ENCODE results near the gene DMXL2. TPM values are rescaled to one million over a fixed set of nuclear protein-coding genes. Genes with fewer than 3 reads are reported as not detected.

Gene DMXL2
- total RNA-seq, 1 donor from 2014 or later = 8.6 TPM

DNA sequence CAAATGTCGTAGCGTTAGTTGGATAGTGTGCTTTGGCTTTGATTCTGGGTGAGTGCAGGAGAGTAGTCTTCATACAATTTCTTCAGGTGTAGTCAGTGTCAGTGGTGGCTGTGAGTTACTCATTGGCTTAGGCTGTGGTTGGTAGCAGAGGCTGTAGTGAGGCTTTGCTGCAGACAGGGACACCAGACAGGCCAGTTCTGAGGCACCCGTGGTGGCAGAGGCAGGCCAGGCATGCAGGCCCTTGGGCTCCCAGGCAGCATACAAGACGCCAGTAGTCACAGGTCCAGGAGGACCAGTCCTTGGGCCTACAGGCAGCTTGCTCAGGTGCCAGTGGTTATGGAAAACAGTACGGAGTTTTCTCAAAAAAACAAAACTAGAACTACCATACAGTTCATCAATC, 61.3 kb downstream of the DMXL2 start:
- H3K4me3 ChIP-seq = no peak overlapping the region
- no peaks in the 10 kb centered on the region for H3K4me1 ChIP-seq
- H3K27ac ChIP-seq = no peak overlapping the region
- no peaks in the 10 kb centered on the region for H3K9me3 ChIP-seq
- H3K36me3 ChIP-seq = no peaks in the 10 kb centered on the region
- intact Hi-C loops (cut with DNase I) = no loop called here
- no peaks in the 10 kb centered on the region for H3K27me3 ChIP-seq
- TF ChIP-seq, protein P1, sequence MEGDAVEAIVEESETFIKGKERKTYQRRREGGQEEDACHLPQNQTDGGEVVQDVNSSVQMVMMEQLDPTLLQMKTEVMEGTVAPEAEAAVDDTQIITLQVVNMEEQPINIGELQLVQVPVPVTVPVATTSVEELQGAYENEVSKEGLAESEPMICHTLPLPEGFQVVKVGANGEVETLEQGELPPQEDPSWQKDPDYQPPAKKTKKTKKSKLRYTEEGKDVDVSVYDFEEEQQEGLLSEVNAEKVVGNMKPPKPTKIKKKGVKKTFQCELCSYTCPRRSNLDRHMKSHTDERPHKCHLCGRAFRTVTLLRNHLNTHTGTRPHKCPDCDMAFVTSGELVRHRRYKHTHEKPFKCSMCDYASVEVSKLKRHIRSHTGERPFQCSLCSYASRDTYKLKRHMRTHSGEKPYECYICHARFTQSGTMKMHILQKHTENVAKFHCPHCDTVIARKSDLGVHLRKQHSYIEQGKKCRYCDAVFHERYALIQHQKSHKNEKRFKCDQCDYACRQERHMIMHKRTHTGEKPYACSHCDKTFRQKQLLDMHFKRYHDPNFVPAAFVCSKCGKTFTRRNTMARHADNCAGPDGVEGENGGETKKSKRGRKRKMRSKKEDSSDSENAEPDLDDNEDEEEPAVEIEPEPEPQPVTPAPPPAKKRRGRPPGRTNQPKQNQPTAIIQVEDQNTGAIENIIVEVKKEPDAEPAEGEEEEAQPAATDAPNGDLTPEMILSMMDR (IDR thresholded peaks at IDR 0.05) = no peak
- no peak for DNase-seq (ENCODE audit: low spot score in 2 of 2)

DNA sequence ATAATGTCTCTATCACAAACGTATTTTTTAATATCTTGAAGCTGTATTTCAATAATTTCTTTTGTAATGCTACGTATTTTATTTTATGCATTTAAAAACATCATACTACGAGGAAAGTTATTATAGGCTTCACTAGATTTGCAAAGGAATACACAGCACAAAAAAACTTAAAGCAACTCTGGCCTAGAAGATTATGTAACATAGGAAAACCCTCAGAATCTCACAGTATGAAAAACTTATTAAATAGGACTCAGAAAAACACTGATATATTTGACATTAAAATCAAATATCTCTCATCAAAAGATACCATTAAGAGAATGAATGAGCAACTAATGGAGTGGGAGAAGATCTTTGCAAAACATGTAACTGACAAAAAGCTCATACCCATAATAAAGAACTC, 63.7 kb downstream of the DMXL2 start:
- Histone ChIP-seq H3K27me3 (no peaks in the 10 kb centered on the region), H3K4me3 (no peak overlapping the region), H3K36me3 (no peaks in the 10 kb centered on the region), H3K4me1 (no peaks in the 10 kb centered on the region), H3K27ac (no peak overlapping the region), H3K9me3 (no peaks in the 10 kb centered on the region)
- no peak for DNase-seq (ENCODE audit: low spot score in 2 of 2)
- TF ChIP-seq, protein P1 (IDR thresholded peaks at IDR 0.05) = no peak
- intact Hi-C loops (cut with DNase I) = no loop called here

DNA sequence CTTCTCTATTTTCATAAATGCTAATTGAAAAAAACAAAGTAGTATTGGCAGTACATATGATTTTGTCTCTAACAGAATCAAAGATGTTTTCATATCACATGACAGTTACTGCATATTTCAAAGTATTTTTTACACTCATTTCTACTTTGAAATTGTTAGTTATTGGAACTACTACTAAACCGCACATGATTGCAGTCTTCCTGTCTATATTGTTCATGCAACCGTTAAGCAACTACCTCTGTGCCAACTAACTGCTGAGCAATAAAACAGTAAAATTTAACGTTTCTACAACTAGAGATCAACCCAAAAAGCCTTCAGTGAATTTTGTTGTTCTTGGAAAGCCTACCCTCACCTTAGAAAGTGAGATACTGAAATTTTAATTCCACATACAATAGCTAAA, 64.2 kb downstream of the DMXL2 start:
- no peaks in the 10 kb centered on the region for H3K36me3 ChIP-seq
- no peaks in the 10 kb centered on the region for H3K9me3 ChIP-seq
- intact Hi-C loops (cut with DNase I) = no loop called here
- H3K27me3 ChIP-seq = no peaks in the 10 kb centered on the region
- H3K4me3 ChIP-seq = no peak overlapping the region
- TF ChIP-seq, protein P1 (IDR thresholded peaks at IDR 0.05) = no peak
- H3K4me1 ChIP-seq = no peaks in the 10 kb centered on the region
- no peak overlapping the region for H3K27ac ChIP-seq
- DNase-seq (ENCODE audit: low spot score in 2 of 2) = no peak

DNA sequence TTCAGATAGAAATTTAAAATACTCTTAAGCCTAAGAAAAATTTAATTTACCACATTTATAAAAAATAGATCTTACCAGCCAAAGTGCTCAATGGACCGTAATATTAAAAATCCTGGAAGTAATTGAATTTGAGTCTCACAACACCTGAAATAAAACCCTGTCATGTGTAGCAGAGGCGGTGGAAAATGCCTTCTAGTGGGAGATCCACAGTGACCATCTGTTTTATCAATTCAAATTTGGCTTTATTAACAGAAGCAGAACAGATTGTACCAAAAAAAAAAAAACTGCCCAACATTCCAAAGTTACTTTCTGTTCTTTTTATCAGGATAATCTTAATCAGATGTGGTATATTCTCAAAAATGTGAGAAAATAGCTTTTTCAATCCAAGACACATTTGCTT, 71.7 kb downstream of the DMXL2 start:
- DNase-seq (ENCODE audit: low spot score in 2 of 2) = no peak
- Histone ChIP-seq H3K36me3 (no peaks in the 10 kb centered on the region), H3K27ac (no peak overlapping the region), H3K27me3 (no peaks in the 10 kb centered on the region), H3K4me3 (no peak overlapping the region), H3K9me3 (no peaks in the 10 kb centered on the region), H3K4me1 (no peaks in the 10 kb centered on the region)
- TF ChIP-seq, protein P1 (IDR thresholded peaks at IDR 0.05) = no peak
- intact Hi-C loops (cut with DNase I) = no loop called here

DNA sequence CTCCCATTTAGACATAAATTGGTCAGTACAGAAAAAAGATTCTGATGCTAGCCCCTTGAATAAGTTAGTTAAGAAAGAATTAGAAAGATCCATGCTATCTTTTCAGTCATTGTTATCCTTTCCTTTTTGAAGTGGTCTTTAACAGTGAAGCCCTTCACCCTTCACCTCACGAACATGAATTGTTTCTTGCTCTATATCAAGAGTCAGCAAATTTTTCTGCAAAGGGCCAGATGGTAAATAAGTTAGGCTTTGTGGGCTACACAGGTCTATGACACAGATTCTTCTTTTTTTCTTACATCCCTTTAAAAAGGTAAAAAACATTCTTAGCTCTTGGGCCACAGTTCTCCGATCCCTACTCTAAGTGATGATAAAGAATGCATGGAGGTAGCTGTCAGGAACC, 74.9 kb downstream of the DMXL2 start:
- Histone ChIP-seq H3K4me1 (no peaks in the 10 kb centered on the region), H3K27ac (no peak overlapping the region), H3K27me3 (no peaks in the 10 kb centered on the region), H3K36me3 (peaks cover 0 to 3% of the 10 kb centered on the region in 2 donors), H3K9me3 (no peaks in the 10 kb centered on the region), H3K4me3 (no peak overlapping the region)
- intact Hi-C loops (cut with DNase I) = no loop called here
- no peak for DNase-seq (ENCODE audit: low spot score in 2 of 2)
- TF ChIP-seq, protein P1 (IDR thresholded peaks at IDR 0.05) = no peak

DNA sequence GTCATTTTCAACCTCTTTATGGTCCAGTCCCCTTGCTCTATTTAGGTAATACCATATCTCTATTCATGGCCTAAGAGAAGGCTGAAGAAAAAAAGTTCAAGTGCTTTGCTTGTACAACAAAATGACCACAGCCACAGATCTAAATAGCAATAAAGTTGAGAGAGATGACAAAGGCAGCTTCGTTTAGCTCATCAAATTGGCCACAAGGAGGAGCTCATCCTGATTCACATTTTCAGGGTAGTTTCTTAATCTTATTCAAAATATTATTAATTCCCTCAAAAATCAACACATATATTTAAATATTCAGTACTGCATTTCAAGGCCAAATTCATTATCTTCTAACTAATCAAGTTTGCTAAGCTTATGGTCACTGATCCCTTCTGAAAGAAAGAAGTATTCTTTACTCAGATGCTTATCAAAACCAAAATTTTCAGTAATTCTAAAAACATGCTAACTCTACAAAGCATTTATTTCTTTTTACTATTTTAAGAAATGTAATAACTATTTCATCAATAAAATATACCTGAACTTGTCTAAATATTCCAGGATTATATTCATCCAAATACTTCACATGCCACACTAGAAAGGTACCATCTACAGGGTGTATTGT, 85.5 kb downstream of the DMXL2 start:
- no peaks in the 10 kb centered on the region for H3K27me3 ChIP-seq
- peaks cover 0 to 4% of the 10 kb centered on the region in 2 donors for H3K36me3 ChIP-seq
- no peak overlapping the region for H3K27ac ChIP-seq
- H3K4me1 ChIP-seq = no peaks in the 10 kb centered on the region
- DNase-seq (ENCODE audit: low spot score in 2 of 2) = no peak
- intact Hi-C loops (cut with DNase I) = no loop called here
- TF ChIP-seq, protein P1 (IDR thresholded peaks at IDR 0.05) = peak in 1 of 3 experiments; percentile 18
- no peaks in the 10 kb centered on the region for H3K9me3 ChIP-seq
- H3K4me3 ChIP-seq = no peak overlapping the region
